Stimulated activated CD4-positive, alpha-beta T cell treated with anti-CD3 and anti-CD28 coated beads, TNF-alpha, amount 100 ng/mL, for 4 hours (primary cell): ENCODE results near the gene MMP17.

Experiments used
- DNase-seq, 3 experiments: peaks; one replicate each; pipeline ENCODE4 v3.0.0-alpha.2; 2020; ENCODE audit warnings: low read depth in 3 of 3

Gene MMP17

DNA sequence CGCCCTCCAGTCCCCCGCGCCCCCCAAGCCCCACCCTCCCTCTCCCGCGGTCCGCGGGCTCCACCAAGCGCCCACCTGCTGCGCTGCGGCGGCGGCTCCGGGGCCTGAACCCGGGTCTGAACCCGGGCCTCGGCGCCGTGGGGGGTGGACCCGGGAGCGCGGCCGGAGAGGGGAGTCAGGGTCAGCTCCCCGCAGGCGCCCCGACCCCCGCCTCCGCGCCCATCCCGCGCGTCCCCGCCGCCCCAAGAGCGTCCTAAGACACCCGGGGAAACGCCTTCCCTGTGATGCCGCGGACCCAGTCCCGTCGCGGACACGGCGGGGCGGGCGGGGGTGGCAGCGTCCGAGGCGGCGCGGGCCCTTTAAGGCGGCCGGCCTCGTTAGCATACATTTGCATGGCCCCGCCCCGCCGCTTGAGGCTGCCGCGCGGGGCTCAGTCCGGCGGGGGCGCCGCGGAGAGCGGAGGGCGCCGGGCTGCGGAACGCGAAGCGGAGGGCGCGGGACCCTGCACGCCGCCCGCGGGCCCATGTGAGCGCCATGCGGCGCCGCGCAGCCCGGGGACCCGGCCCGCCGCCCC is at the start of gene MMP17:
Gene MMP17, plus strand, starts transcription at position 433 of the 574 bp plus-strand sequence. Its CDS starts 102 bp downstream, at position 535.
- no peak for DNase-seq

DNA sequence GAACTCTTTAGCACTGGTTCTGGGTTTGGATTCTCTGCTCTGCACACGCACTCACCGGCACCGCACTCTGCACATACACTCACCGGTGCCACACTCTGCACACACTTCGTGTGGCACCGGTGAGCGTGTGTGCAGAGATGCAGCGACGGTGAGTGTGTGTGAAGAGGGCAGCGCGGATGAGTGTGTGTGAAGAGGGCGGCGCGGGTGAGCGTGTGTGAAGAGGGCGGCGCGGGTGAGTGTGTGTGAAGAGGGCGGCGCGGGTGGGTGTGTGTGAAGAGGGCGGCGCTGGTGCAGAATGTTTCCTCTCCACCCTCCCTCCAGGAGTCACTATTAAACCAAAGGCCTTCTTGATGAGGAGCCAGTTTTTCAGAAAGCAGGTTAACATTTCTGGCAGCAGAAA is 49.2 kb upstream of the MMP17 start:
- DNase-seq = no peak

DNA sequence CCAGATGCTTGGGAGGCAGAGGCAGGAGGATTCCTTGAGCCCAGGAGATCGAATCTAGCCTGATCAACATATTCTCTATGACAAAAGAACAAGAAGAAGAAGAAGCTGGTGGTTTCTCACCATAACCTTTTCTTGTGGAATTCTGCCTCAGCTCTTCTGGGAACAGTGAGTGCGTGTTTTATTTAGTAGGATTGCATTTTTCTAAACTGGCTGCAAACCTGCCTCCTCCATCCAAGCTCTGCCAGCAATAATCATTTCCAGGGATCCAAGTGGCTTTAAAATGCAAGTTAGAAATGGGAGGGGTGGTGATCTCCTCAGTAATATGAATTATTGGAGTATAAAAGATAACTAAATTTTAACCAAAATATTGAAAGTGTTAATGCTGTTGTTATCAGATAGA is 46.1 kb upstream of the MMP17 start:
- DNase-seq = no peak

DNA sequence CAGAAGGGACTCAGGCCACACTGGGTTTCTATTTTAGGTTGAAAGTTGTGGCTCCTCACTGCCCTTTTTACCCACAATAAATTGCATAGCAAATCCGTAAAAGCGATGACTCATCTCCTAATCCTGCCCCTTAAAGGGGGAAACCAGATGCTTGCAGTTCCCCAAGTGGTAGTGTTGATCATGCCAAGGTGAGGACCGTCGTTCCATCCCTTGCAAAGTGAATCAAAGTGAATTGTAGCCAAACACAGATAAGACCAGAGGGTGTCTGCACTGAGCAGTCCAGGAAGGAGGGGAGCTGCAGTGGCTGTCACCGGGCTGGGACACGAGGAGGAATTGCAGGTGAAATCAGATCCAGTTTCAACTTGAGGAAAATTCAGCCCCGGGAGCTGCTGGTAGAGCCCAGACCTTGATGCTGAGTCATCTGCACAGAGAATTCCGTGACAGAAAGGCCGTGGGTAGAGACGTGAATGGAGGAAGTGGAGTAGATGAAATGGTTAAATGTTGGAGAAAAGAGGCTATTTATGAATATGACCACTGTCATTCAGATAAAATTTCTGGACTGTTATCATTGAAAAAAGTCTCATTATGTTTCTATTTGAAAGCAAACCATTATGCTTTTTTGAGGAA is 44.2 kb upstream of the MMP17 start:
- no peak for DNase-seq

DNA sequence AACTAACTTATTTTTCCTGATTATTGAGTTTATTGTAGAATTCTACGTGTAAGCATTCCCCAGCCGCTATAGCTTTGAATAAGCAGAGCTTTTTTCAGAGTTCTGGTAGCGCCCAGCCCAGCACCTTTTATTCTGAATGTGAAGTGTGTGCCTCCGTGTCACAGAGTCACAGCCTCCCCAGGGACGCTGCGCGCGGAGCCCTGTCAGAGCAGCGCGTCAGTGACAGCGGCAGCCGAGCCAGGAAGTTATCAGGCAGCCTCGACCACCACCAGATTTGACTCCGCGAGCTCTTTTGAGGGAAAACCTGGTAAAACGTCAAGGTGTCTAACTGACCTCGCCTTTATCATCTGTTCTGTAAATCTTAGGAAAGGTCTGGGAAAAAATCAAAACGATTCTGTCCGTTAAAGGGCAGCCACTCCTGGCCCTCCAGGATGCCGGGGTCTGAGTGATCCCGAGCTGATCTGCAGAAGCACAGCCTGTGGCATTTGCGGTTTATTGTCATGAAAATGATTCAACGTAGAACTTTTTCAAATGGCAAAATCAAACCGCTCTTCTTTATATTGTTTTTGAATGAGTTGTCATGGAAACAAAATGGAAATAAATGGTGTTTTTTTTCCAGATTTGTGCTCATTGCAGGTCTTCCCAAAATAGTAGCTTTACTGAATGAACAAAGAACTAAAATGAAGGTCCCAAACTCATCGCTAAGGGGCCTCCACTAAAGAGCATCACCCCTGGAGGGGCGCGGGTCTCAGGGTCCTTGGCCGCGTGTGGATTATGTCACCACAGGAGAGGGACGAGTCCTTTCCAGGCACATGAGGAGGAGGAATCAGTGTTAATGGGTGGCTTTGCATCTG is 43.1 kb upstream of the MMP17 start:
- DNase-seq = no peak

DNA sequence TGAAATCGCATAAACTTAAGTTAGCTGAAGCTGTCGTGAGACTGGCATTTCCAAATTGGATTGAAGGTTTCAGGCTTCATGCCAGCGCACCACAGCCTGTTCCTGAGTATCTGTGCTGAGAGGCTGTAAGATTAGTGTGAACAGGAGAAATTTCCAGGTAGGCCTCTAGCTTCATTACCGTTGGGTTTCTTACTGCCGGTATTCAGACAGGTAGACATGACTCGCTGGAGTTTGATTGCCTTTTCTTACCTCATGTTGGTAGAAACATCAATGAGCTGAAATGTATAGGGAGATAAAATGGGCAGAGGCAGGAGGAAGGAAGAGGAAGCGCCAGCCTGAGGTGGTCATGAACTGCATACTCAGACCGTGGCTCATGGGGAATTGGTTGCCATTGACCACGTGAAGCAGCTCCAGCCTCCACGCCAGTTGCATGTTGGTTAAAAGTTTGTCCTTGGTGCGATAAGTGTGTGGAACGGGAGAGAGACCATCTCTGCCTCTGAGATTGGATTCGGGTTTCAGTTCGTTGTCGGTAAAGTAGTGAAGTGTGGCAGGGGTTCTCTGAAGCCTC is 42.3 kb upstream of the MMP17 start:
- no peak for DNase-seq

DNA sequence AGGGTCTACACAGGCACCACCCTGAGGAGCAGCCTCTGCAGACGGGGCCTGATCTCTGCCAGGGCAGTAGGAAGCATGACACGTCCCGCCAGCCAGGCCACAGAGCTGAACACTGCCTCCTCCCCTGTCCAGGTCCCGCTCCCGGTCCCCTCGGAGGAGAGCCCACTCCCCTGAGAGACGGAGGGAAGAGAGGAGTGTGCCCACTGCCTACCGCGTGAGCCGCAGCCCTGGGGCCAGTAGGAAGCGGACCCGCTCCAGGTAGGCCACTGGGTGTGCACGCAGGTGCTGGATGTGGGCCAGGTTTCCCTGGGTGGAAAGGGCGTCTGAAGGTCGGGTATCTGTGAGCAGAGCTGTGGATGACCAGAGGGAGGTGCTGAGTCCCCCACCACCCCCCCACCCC is 41.9 kb upstream of the MMP17 start:
- no peak for DNase-seq

DNA sequence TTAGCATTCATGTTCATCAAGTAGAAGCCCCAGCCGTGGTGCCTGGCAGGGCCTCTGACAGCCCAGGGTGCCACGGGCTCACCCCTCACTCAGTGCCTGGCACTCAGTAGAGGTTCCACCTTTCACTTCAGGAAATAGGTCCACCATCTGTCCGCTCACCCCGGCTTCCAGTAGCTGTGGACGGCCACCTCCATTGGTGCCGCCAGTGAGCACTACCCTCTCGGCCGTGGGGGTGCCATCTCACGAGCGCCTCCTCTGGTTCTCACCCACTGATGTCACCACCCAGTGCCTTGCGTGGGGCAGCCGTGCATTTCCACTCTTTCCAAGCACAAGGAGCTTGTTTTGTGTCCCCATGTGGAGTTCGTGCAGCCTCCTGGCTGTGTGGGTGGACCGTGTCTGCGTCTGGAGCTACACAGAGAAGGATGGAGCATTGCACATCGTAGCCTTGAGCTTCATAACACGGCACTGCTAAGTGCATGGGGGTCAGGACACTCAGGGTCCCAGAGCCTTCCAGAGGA is 41.0 kb upstream of the MMP17 start:
- no peak for DNase-seq

DNA sequence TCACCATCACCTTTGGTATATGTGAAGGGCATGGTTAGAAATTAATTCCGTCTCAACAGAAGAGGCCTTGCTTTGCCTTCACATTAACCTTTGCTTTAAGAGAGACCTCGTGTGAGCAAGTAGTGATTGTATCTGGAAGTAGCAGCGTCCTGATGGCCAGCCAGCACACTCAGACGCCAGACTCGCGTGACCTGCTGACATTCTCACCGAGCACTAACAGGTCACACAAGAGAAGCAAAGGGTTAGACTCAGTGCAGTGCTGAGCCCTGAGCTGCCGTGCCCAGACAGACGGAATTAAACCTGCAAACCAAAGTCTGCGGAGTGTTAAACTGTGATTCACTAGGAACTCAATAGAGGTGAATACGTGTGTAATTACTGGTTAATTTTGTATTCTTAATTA is 40.1 kb upstream of the MMP17 start:
- no peak for DNase-seq

DNA sequence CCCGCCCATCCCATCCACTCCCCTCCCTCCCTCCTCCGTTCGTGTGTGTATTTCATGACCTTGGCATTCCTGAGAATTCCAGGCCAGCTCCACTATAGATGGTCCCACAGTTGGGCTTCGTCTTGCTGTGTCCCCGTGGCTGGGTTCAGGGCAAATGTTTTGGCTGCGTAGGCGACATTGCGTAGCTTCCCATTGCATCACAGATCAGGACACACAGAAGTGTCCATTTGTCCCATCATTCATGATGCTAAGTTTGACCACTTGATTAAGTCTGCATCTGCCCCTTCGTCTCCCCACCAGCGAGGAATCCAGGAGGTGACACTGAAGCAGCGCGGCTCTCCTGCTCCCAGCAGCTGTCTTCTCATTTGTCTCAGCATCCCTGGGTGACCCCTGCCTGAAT is 38.6 kb upstream of the MMP17 start:
- no peak for DNase-seq

DNA sequence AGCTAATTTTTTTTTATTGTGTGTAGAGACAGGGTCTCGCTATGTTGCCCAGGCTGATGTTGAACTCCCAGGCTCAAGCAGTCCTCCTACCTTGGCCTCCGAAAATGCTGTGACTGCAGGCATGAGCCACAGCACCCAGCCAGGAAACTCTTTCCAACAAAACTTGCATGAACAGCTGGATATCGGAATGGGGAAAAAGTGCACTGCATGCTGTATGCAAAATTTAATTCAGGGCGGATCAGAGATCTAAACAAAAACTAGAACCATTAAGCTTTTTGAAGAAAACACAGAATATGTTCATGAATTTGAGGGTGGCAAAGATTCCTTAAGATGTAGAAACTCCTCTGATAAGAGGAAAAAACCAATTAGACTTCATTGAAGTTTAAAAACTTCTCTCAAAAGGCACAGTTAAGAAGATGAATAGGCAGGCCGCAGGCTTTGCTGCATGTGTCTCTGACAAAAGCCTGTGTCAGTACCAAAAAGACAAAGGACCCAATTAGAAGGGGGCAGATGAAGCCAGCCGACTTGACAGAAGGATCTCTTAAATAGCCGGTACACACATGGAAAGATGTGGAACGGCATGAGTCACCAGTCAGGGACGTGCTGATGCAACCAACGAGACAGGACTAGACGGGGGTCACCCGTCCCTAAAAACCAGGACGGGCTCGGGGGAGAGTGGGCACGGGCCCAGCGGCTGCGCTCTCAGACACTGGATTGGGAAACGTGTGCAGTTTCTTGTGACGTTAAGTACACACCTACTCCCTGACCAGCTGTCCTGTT is 34.8 kb upstream of the MMP17 start:
- no peak for DNase-seq

DNA sequence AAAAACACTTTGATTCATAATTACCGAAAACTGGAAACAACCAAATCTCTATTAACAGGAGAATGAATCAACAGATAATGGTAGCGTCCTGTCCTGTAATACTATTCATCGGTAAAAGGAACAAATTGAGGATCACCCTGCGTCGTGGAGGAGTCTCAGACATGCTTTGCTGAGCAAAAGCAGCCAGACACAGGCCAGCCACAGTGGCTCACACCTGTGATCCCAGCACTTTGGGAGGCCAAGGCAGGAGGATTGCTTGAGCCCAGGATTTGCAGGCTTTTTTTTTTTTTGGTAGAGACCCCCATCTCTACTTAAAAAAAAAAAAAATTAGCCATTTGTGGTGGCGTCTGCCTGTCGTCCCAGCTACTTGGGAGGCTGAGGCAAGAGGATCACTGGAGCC is 34.1 kb upstream of the MMP17 start:
- no peak for DNase-seq

DNA sequence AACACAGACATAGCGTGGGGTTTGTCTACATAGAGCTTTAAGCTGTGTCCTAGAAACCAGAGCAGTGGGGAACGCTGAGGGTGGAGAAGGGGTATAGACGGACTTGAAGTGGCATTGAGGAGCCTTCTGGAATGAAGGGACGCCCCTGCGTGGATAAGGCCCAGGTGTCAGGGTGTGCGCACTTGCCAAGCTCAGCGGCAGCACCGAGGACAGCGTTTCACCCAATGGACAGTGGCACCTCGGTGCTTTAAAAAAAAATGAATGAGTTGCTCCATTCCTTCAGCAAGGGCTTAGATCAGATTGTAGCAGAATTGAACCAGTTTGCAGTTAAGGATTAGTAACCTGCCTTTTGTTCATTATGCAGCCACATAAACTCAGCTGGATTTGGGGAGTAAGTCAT is 33.6 kb upstream of the MMP17 start:
- DNase-seq = no peak

DNA sequence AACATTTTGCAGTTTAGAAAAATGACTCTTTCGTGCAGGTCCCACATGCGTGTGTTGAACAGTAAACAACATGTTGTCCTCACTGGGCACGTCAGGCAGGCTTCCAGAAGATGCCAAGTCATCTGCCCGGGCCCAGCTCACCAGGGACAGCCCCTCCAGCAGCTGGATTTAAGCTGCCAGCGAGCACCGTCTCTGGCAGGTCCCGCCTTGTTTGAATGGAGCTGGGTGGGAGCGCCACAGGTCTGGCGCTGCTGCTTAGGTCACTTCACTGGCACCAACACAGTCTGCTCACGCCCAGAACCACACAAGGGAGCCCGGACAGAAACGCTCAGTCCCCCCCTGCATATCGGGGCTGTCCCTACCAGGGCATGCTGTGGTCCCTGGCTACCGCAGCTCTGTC is 33.1 kb upstream of the MMP17 start:
- DNase-seq = no peak

DNA sequence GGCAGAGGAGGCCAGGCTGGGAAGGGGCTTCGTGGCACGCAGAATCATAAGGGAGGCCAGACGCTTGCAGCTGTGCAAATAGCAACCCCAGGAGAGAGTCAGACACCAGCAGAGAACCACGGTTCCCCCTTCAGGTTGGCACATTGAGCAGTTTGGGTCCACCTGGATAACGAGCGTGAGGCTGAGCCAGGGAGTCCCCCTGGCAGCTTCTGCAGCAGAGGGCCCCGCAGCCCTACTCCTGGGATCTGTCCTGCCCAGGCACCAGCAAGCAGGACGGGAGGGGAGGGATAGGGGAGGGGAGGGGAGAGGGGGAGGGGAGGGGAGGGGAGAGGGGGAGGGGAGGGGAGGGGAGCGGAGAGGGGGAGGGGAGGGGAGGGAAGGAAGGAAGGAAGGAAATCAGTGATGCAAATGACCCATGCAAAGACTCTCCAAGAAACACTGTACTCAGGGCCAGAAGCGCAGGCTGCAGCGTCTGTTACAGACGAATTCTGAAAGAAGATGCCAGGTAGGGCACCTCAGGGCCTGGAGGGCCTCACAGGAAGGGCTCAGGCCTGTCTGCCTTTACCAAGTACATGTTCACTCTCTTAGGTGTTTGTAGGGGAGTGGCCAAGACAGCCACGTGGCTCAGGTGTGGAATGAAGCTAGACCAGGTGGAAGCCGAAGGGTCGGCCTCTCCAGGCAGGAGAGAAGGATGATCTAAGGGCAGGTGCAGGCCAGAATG is 32.3 kb upstream of the MMP17 start:
- DNase-seq = no peak

DNA sequence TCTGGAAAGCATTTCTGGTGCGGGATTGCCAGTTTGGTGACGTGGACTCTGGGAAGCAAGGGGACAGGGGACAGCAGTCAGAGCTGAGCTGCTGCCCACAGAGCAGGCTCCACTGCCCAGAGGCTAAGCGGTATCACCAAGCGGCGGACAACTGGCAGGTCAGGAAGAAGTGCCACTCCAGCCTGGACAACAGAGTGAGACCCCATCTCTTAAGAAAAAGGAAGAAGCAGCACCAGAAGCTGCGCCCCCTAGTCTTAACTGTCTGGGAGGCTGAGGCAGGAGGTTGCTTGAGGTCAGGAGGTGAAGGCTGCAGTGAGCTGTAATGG is 31.8 kb upstream of the MMP17 start:
- no peak for DNase-seq

DNA sequence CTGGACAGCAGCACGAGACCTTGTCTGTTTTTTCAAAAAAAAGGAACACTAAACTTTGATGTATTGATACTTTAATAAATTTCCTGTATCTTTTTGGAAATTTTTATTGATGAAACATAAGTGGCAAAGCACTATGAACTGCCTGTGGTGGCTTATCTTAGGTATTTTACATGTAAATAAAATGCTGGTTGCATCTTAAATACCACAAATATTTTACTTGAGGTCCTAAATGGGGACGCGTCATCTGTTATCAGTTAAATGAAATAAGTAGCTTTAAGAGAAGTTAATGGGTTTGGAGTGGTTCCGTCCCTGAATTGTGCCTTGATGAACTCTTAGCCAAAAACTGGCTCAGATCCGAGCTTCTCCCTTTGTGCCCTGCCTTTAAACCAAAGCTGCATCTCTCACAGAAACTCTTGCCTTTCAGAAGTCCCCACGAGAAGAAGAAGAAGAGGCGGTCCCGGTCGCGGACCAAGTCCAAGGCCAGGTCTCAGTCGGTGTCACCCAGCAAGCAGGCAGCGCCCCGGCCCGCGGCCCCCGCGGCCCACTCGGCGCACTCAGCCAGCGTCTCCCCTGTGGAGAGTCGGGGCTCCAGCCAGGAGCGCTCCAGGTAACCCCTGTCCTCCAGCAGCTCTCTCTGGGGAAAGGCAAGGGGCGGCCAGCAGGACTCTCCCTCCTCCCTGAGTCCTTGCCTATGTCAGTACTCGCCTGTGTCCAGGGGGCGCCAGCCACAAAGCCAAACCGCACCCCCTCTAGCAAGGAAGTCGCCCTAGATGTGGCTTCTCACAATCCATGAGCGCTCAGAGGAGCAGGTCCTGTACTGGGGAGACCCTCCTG is 31.2 kb upstream of the MMP17 start:
- DNase-seq = no peak

DNA sequence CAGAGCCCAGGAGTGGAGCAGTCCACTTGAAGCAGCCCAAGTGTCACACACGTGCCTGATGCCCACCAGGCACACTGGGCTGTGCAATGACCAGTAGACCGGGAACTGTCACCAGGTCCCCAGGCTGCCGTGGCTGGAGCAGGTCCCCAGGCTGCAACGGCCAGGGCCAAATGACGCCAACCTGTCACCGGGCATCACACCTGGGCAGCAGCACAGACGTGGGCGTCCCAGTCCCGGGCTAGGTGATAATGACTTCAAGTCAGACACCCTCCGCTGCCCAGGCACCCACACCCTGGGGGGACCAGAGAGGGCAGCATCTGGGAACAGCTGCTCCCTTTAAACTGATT is 30.6 kb upstream of the MMP17 start:
- no peak for DNase-seq

DNA sequence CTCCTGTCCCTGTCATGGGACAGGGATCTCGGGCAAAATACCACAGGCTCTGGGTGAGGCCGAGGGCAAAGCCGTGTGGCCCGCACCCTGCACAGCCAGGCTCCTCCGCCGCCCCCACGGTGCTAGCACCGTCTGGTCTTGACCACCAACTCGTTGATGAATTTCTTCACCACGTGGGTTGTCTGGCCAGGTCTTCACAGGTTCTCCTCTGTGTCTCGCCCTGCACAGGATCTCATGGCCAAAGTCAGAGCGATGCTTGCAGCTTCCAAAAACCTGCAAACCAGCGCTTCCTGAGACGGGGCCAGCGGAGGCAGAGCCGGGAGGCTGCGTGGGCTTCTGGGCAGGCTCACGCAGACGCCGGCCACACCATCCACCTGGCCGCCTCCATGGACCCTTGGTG is 29.0 kb upstream of the MMP17 start:
- no peak for DNase-seq

DNA sequence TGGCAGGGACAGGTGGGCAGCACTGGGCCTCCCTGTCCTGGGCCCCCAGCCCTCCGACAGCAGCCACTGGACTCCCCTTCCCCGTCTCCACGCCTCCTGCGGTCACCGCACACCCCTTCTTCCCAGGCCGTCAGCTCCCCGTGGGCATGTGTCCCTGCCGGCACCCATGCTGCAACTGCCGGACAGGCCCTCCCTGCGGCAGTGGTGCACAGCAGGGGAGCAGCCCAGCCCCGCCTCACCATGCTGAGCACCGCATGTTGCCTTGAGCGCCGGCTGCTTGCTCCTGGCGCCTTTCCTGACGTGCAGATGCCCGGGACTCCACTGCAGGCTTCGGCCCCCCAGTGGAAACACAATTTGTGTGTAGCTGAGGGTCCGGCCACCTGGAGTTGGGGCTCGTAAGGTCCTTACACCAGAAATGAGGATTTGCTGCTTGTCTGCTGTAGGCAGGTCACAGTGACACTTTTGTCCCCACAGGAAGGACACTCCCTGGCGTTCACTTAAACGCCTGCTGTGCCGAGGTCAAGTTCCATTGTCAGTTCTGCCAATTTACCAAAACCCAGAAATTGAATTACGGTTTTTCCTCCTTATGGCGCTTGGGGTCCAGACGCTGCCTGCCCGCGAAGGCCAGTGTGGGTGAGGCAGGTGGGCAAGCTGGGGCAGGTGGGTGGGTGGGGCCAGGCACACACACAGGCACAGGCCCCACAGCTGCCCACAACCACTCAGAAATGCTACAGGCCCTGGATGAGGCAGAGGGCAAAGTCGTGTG is 28.2 kb upstream of the MMP17 start:
- DNase-seq = no peak
